Effector CD8-positive, alpha-beta T cell (primary cell): ENCODE data around the gene KRT7.

Experiments
- DNase-seq: peaks from one replicate; lab custom pipeline; 2025; lab: John Stamatoyannopoulos, UW
- total RNA-seq, 4 experiments: gene quantifications; one replicate each; lab custom pipeline; 2026; lab: John Stamatoyannopoulos, UW

KRT7 gene
- 0 to 0.29 (median 0) reads per million in 4 experiments for total RNA-seq

- DNase-seq = no peak
Measured at GRCh38 chr12:52232674-52233461, at the start of gene KRT7. Gene KRT7 (plus strand): TSS chr12:52233243. CDS start chr12:52233297, 54 bp downstream.

GRCh38 chr12:52183544-52183910 is 49.5 kb upstream of the KRT7 start:
- no peak for DNase-seq

GRCh38 chr12:52183971-52184370 is 49.1 kb upstream of the KRT7 start:
- no peak for DNase-seq

GRCh38 chr12:52184813-52185212 is 48.2 kb upstream of the KRT7 start:
- DNase-seq = no peak

GRCh38 chr12:52185400-52185967 is 47.6 kb upstream of the KRT7 start:
- no peak for DNase-seq

GRCh38 chr12:52186118-52186840 is 46.8 kb upstream of the KRT7 start:
- no peak for DNase-seq

- no peak for DNase-seq
Measured at GRCh38 chr12:52187206-52187605, 45.8 kb upstream of the KRT7 start.

- DNase-seq = no peak
Measured at GRCh38 chr12:52187640-52188039, 45.4 kb upstream of the KRT7 start.

- DNase-seq = no peak
Measured at GRCh38 chr12:52188658-52189057, 44.4 kb upstream of the KRT7 start.

GRCh38 chr12:52189376-52190174 is 43.5 kb upstream of the KRT7 start:
- no peak for DNase-seq

GRCh38 chr12:52190860-52191729 is 41.9 kb upstream of the KRT7 start:
- DNase-seq = no peak

- DNase-seq = no peak
Measured at GRCh38 chr12:52191841-52192791, 40.9 kb upstream of the KRT7 start, which contains the start of gene KRT80. Gene KRT80 (minus strand): TSS chr12:52192014. CDS start chr12:52191902, 112 bp downstream.

- DNase-seq = no peak
Measured at GRCh38 chr12:52193532-52193931, 39.5 kb upstream of the KRT7 start.

- DNase-seq = no peak
Measured at GRCh38 chr12:52193991-52194390, 39.1 kb upstream of the KRT7 start.

- DNase-seq = no peak
Measured at GRCh38 chr12:52195065-52195730, 37.8 kb upstream of the KRT7 start.

- DNase-seq = no peak
Measured at GRCh38 chr12:52197371-52198231, 35.4 kb upstream of the KRT7 start.

GRCh38 chr12:52198454-52199215 is 34.4 kb upstream of the KRT7 start:
- no peak for DNase-seq
